GM12878 (cell line): ENCODE results near the gene TFRC. TPM values are rescaled to one million over a fixed set of nuclear protein-coding genes. Genes with fewer than 3 reads are reported as not detected.

ENCODE experiments used
- ATAC-seq: fragments of 200-7000 bp; cut with Tn5 transposase; 3 replicates; pipeline ENCODE4 v1.9.1; 2020; ENCODE audit warnings: mild to moderate bottlenecking, moderate library complexity
- BruUV-seq: library from RNA; stranded (reverse); fragments of 400-500 nt; replicated peaks from 2 replicates; lab custom pipeline; 2021; lab: Mats Ljungman, UMichigan
- CTCF ChIA-PET: fragments of 300-600 bp; sonication (Branson Sonifier 250); formaldehyde crosslinking; extraction: SDS; loops from one replicate; lab custom pipeline; 2021; ENCODE audit warnings: inconsistent platforms; lab: Yijun Ruan, JAX
- POLR2A ChIA-PET: fragments of 350-600 bp; formaldehyde crosslinking; extraction: SDS; loops from one replicate; lab custom pipeline; 2021; ENCODE audit warnings: inconsistent platforms; lab: Charles Lee
- RAD21 ChIA-PET: fragments of 300-600 bp; sonication (Branson Sonifier 250); formaldehyde crosslinking; loops from one replicate; lab custom pipeline; 2023; ENCODE audit warnings: antibody characterized with exemption; ENCODE audit not compliant: unreplicated experiment; lab: Charles Lee
- SMC1A ChIA-PET: fragments of 300-600 bp; sonication (Branson Sonifier 250); formaldehyde crosslinking; loops from one replicate; lab custom pipeline; 2023; ENCODE audit not compliant: unreplicated experiment, uncharacterized antibody; lab: Charles Lee
- DNase-seq: peaks from one replicate; pipeline ENCODE4 v3.0.0-alpha.2; 2011; ENCODE audit warnings: low read depth, low spot score
- FAIRE-seq: peaks from 3 replicates; lab custom pipeline; 2011; peaks lifted over from hg19 to GRCh38; lab: Jason Lieb, UNC
- H2AFZ ChIP-seq: 2 replicates; pipeline ENCODE4 v1.6.0; 2011; ENCODE audit warnings: low read depth, low read length, control low read depth; ENCODE audit not compliant: control insufficient read depth
- H3K27ac ChIP-seq: 2 replicates; pipeline ENCODE4 v1.5.1; 2011; ENCODE audit warnings: control low read depth; ENCODE audit not compliant: control insufficient read depth, insufficient read depth
- H3K27me3 ChIP-seq, 2 experiments: replicated peaks in 1 of 2; 2 replicates each; pipeline versions ENCODE4 v1.6.0 to v1.6.1; 2011; ENCODE audit warnings: low read length in 1 of 2; ENCODE audit not compliant: control insufficient read depth in 2 of 2, insufficient read depth in 2 of 2
- H3K36me3 ChIP-seq, 2 experiments: 2 replicates each; pipeline ENCODE4 v1.5.1; 2011; ENCODE audit warnings: low read length in 1 of 2; ENCODE audit not compliant: control insufficient read depth in 2 of 2, insufficient read depth in 2 of 2
- H3K4me1 ChIP-seq: 2 replicates; pipeline ENCODE4 v1.6.1; 2011; ENCODE audit warnings: mild to moderate bottlenecking, low read length, moderate library complexity, mixed read lengths; ENCODE audit not compliant: control insufficient read depth, insufficient read depth
- H3K4me2 ChIP-seq: 2 replicates; pipeline ENCODE4 v1.6.0; 2011; ENCODE audit warnings: control low read depth; ENCODE audit not compliant: control insufficient read depth, insufficient read depth
- H3K4me3 ChIP-seq: fragments of 200-600 bp; sonication (generic); 2 replicates; pipeline ENCODE4 v1.5.1; 2016
- H3K79me2 ChIP-seq: 2 replicates; pipeline ENCODE4 v1.6.0; 2011; ENCODE audit warnings: low read length; ENCODE audit not compliant: control insufficient read depth, insufficient read depth
- H3K9ac ChIP-seq: 2 replicates; pipeline ENCODE4 v1.8.0; 2011; ENCODE audit warnings: low read length, control low read depth, mixed read lengths; ENCODE audit not compliant: control insufficient read depth, insufficient read depth
- H3K9me3 ChIP-seq: replicated peaks from 3 replicates; pipeline ENCODE4 v1.5.1; 2011; ENCODE audit warnings: mild to moderate bottlenecking, low read length; ENCODE audit not compliant: control insufficient read depth, insufficient read depth
- H4K20me1 ChIP-seq: 2 replicates; pipeline ENCODE4 v1.6.0; 2011; ENCODE audit not compliant: control insufficient read depth, insufficient read depth
- CBFB ChIP-seq: IDR thresholded peaks from 2 replicates; pipeline ENCODE4 v1.6.1; 2016; ENCODE audit warnings: antibody characterized with exemption, low read depth
- CBX3 ChIP-seq: fragments of 200-600 bp; sonication (generic); IDR thresholded peaks from 2 replicates; pipeline ENCODE4 v1.6.1; 2016; ENCODE audit warnings: low read depth, borderline replicate concordance
- CEBPB ChIP-seq, 2 experiments: fragments of 150-350 bp in 1 of 2; IDR thresholded peaks; 2 replicates each; pipeline ENCODE4 v1.6.1; 2012 to 2014; ENCODE audit warnings: low read depth in 2 of 2, low read length in 2 of 2, borderline replicate concordance in 1 of 2, inconsistent platforms in 1 of 2
- CHD1 ChIP-seq: IDR thresholded peaks from 2 replicates; pipeline ENCODE4 v1.6.1; 2012; ENCODE audit warnings: low read depth, low read length, improper control_type of control experiment
- FOXK2 ChIP-seq: fragments of 450-650 bp; IDR thresholded peaks from 2 replicates; pipeline ENCODE4 v1.6.1; 2017; ENCODE audit warnings: mild to moderate bottlenecking, moderate library complexity
- HCFC1 ChIP-seq: fragments of 150-350 bp; IDR thresholded peaks from 2 replicates; pipeline ENCODE4 v1.6.1; 2014; ENCODE audit warnings: low read length
- NKRF ChIP-seq: fragments of 450-650 bp; conservative IDR thresholded peaks from 2 replicates; pipeline ENCODE4 v1.6.1; 2017; ENCODE audit warnings: mild to moderate bottlenecking, moderate library complexity
- NR2C1 ChIP-seq: fragments of 450-650 bp; IDR thresholded peaks from 2 replicates; pipeline ENCODE4 v1.6.1; 2017; ENCODE audit warnings: antibody characterized with exemption, mild to moderate bottlenecking, moderate library complexity
- NR2C2 ChIP-seq: IDR thresholded peaks from 2 replicates; pipeline ENCODE4 v1.6.1; 2011; ENCODE audit warnings: borderline replicate concordance, low read depth; ENCODE audit not compliant: control insufficient read depth, insufficient read length
- SMAD1 ChIP-seq: fragments of 450-650 bp; IDR thresholded peaks from 2 replicates; pipeline ENCODE4 v1.6.1; 2018; ENCODE audit warnings: mild to moderate bottlenecking, low read depth; ENCODE audit not compliant: partially characterized antibody
- STAT3 ChIP-seq: IDR thresholded peaks from 2 replicates; pipeline ENCODE4 v1.6.1; 2011; ENCODE audit warnings: low read depth, low read length, improper control_type of control experiment
- TCF3 ChIP-seq: IDR thresholded peaks from 2 replicates; pipeline ENCODE4 v1.6.1; 2012; ENCODE audit warnings: low read depth, mild to moderate bottlenecking, low read length, borderline replicate concordance; ENCODE audit not compliant: insufficient read depth
- WRNIP1 ChIP-seq: IDR thresholded peaks from 2 replicates; pipeline ENCODE4 v1.6.1; 2011; ENCODE audit warnings: low read depth, low read length, improper control_type of control experiment, borderline replicate concordance
- ZBED1 ChIP-seq: IDR thresholded peaks from 2 replicates; pipeline ENCODE4 v1.6.1; 2016; ENCODE audit warnings: borderline replicate concordance
- WGBS: methylation state at CpG from one replicate; pipeline ENCODE4 v1.1.6; 2016; ENCODE audit warnings: low lambda C conversion rate; ENCODE audit not compliant: insufficient replicate concordance, insufficient coverage; ENCODE audit errors: missing lambda C conversion rate; 5-methylcytosine and 5-hydroxymethylcytosine counted together
- in situ Hi-C: fragments of 300-500 bp; cut with MboI; formaldehyde crosslinking; loops from 9 replicates; pipeline ENCODE4 v1.14.3; 2018; ENCODE audit warnings: mixed read lengths
- intact Hi-C: fragments of 100-400 bp; cut with micrococcal nuclease; formaldehyde crosslinking; loops from one replicate; pipeline ENCODE4 v1.14.2; 2022; ENCODE audit not compliant: unreplicated experiment
- polyA plus RNA-seq, 11 experiments: library from polyadenylated mRNA; depleted of rRNA in 4 of 11; unstranded in 6 of 11; stranded (reverse) in 5 of 11; fragments of >200 nt; fragmentation: Nextera tagmentation in 4 of 11; fragmentation: Illumina TruSeq in 1 of 11; extraction: Ambion mirVana in 4 of 11; extraction: Trizol in 1 of 11; gene quantifications; 1 replicate in 1 of 11; 2 replicates in 10 of 11; pipeline versions ENCODE4 v1.2.1 to v1.2.3, GENCODE V29; 2011 to 2016; ENCODE audit warnings: inconsistent platforms in 2 of 11, missing spikeins in 2 of 11, low read depth in 1 of 11
- total RNA-seq, 4 experiments: library from RNA; depleted of rRNA in 3 of 4; stranded (reverse); fragments of >200 nt in 3 of 4; fragmentation: Illumina TruSeq in 1 of 4; extraction: Trizol in 1 of 4; gene quantifications; 2 replicates each; pipeline versions ENCODE4 v1.2.1 to v1.2.3, GENCODE V29; 2013 to 2021
- TF ChIP-seq, protein P1 (sequence below): fragments of 150-350 bp; IDR thresholded peaks from 2 replicates; pipeline ENCODE4 v1.6.1; 2014; ENCODE audit warnings: mild to moderate bottlenecking, low read depth, low read length

Gene TFRC
- total and polyA plus RNA-seq, 10 of the 15 experiments (the other 5 are each of a cell fraction or from before 2014, with no cell fraction given) = 123 to 526 (median 316) TPM

- no peak for DNase-seq
- Histone ChIP-seq H4K20me1 (no peaks in the 10 kb centered on the region), H3K9me3 (no peaks in the 10 kb centered on the region; the same call in 2 of the 3 replicates), H3K4me3 (no peak overlapping the region), H3K4me2 (no peak overlapping the region; the same call in 1 of the 2 replicates), H2AFZ (no peak overlapping the region), H3K27ac (no peak overlapping the region), H3K27me3 (no peaks in the 10 kb centered on the region), H3K79me2 (no peaks in the 10 kb centered on the region), H3K4me1 (no peaks in the 10 kb centered on the region), H3K9ac (no peak overlapping the region), H3K36me3 (no peaks in the 10 kb centered on the region)
- FAIRE-seq = no peak
- no TSS peak for BruUV-seq
- ChIA-PET RAD21 (no interaction called here), SMC1A (interaction anchor here (1.3 kb wide), 1 partner anchor 9 kb away, joined by 3 read pairs; no protein-coding TSS in a partner anchor), CTCF (no interaction called here), POLR2A (no interaction called here)
- no peak for ATAC-seq
- TF ChIP-seq, protein P1, sequence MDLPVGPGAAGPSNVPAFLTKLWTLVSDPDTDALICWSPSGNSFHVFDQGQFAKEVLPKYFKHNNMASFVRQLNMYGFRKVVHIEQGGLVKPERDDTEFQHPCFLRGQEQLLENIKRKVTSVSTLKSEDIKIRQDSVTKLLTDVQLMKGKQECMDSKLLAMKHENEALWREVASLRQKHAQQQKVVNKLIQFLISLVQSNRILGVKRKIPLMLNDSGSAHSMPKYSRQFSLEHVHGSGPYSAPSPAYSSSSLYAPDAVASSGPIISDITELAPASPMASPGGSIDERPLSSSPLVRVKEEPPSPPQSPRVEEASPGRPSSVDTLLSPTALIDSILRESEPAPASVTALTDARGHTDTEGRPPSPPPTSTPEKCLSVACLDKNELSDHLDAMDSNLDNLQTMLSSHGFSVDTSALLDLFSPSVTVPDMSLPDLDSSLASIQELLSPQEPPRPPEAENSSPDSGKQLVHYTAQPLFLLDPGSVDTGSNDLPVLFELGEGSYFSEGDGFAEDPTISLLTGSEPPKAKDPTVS = no peak
- TF ChIP-seq WRNIP1 (no peak), ZBED1 (no peak), HCFC1 (no peak), FOXK2 (no peak)
- intact Hi-C loops = no loop called here
- in situ Hi-C loops = no loop called here
- WGBS = 64% methylated on average over 18 of the region's 18 CpGs
These were observed 73.5 kb downstream of the TFRC start for GRCh38 chr3:196008387-196008786.

DNA sequence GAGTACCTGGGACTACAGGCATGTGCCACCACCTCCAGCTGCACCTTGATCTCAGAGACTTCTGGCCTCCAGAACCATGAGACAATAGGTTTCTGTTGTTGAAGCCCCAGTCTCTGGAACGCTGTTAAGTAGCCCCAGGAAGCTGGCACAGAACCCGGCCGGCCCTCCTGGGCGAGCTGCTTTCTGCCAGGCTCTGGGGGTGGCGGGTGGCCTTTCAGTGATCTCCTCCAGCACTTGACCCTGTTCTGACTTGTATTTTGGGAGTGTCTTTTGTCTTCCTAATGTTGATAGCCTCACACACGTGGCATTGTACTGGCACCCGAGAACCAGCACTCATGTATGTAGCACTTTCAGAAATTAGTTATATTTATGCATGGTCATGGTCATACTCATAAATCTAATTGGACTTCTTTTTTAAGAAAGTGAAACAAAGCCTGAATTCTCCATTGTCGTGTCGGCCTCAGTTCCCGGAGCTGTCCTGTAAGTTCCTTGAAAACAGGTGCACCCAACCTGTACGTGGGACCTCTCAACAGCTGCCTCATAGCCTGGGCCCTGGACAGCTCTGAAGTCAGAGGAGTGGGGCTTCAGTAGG is 74.0 kb downstream of the TFRC start:
- Histone ChIP-seq H3K9ac (no peak overlapping the region), H3K79me2 (no peaks in the 10 kb centered on the region), H3K4me1 (no peaks in the 10 kb centered on the region), H4K20me1 (no peaks in the 10 kb centered on the region), H3K4me3 (no peak overlapping the region), H3K36me3 (no peaks in the 10 kb centered on the region), H3K27me3 (no peaks in the 10 kb centered on the region; a peak in 1 of 4 replicates), H3K9me3 (no peaks in the 10 kb centered on the region; the same call in 2 of the 3 replicates), H3K4me2 (no peak overlapping the region; the same call in 1 of the 2 replicates), H3K27ac (no peak overlapping the region), H2AFZ (no peak overlapping the region)
- no peak for DNase-seq
- 52% methylated on average over 11 of the region's 11 CpGs for WGBS
- ChIA-PET POLR2A (interaction anchor here (0.7 kb wide), 1 partner anchor 220 kb away, joined by 3 read pairs; no protein-coding TSS in a partner anchor), RAD21 (no interaction called here), CTCF (no interaction called here), SMC1A (interaction anchor here (1.3 kb wide), 1 partner anchor 9 kb away, joined by 3 read pairs; no protein-coding TSS in a partner anchor)
- FAIRE-seq = no peak
- in situ Hi-C loops = no loop called here
- intact Hi-C loops = no loop called here
- ATAC-seq = no peak
- no TSS peak for BruUV-seq
- TF ChIP-seq SMAD1 (no peak), NR2C1 (no peak), CHD1 (no peak), TCF3 (no peak), NR2C2 (no peak), CBFB (no peak), NKRF (no peak), CBX3 (no peak), STAT3 (no peak), CEBPB (IDR thresholded peaks at IDR 0.05; ENCODE audit: borderline replicate concordance in 1 of 2, low read depth in 2 of 2, low read length in 2 of 2) (no peak)
